ENCODE measurements around the gene NAA38. TPM values are rescaled to one million over a fixed set of nuclear protein-coding genes. Genes with fewer than 3 reads are reported as not detected.
A peak's percentile ranks its signal among the peaks of the same experiment; 100 is the strongest.

Gene NAA38
- total and polyA plus RNA-seq, 8 donors = 20.1 to 87.2 (median 28.0) TPM

DNA sequence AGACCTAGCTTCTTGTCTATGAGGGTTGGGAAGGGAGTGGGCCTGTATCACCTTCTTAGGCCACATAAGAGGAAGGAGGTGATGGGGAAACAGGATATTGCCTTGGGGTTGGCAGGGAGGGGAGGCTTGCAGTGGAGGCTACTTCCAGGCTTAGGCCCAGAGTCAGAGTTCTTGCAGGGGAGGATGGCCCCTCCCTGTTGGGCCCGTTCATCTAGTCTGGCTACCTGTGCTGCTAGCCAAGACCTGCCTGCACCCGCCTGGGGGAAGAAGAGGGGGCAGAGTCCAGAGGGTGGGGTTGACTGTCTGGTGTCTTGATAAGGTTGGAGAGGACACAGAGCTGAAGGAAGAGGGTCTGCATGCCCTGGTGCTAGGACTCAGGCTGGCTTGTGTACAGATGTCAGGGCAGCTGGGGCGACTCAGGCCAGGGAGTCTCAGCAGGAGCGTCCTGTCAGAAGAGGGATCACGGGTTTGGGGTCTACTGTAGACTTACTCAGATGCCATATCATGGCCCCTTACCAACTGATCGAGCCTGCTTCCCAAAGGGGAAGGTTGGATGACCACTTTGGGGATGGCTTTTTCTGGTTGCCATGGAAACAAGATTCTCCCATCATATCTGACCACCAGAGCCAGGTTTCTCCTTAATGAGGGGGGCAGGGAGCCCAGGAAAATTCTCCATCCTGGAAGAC lies 18.0 kb downstream of the NAA38 start:
- no peaks in the 10 kb centered on the region for H3K9me3 ChIP-seq
- no peak for FAIRE-seq
- no peaks in the 10 kb centered on the region for H3K27me3 ChIP-seq
- ATAC-seq = no peak
- TF ChIP-seq, protein P1, sequence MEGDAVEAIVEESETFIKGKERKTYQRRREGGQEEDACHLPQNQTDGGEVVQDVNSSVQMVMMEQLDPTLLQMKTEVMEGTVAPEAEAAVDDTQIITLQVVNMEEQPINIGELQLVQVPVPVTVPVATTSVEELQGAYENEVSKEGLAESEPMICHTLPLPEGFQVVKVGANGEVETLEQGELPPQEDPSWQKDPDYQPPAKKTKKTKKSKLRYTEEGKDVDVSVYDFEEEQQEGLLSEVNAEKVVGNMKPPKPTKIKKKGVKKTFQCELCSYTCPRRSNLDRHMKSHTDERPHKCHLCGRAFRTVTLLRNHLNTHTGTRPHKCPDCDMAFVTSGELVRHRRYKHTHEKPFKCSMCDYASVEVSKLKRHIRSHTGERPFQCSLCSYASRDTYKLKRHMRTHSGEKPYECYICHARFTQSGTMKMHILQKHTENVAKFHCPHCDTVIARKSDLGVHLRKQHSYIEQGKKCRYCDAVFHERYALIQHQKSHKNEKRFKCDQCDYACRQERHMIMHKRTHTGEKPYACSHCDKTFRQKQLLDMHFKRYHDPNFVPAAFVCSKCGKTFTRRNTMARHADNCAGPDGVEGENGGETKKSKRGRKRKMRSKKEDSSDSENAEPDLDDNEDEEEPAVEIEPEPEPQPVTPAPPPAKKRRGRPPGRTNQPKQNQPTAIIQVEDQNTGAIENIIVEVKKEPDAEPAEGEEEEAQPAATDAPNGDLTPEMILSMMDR (IDR thresholded peaks at IDR 0.05) = no peak
- DNase-seq = peak in 2 of 6 donors; percentile 25 to 55
- intact Hi-C loops (cut with DNase I) = no loop called here
- H3K36me3 ChIP-seq = no peaks in the 10 kb centered on the region
- H3K4me1 ChIP-seq = peaks cover 7 to 20% (median 10%) of the 10 kb centered on the region in 3 donors
- peak overlapping the region in 1 of 4 donors; percentile 22 for H3K27ac ChIP-seq
- 55 to 62% methylated on average over 6 of the region's 6 CpGs for WGBS, 2 donors
- no peak overlapping the region for H3K4me3 ChIP-seq

DNA sequence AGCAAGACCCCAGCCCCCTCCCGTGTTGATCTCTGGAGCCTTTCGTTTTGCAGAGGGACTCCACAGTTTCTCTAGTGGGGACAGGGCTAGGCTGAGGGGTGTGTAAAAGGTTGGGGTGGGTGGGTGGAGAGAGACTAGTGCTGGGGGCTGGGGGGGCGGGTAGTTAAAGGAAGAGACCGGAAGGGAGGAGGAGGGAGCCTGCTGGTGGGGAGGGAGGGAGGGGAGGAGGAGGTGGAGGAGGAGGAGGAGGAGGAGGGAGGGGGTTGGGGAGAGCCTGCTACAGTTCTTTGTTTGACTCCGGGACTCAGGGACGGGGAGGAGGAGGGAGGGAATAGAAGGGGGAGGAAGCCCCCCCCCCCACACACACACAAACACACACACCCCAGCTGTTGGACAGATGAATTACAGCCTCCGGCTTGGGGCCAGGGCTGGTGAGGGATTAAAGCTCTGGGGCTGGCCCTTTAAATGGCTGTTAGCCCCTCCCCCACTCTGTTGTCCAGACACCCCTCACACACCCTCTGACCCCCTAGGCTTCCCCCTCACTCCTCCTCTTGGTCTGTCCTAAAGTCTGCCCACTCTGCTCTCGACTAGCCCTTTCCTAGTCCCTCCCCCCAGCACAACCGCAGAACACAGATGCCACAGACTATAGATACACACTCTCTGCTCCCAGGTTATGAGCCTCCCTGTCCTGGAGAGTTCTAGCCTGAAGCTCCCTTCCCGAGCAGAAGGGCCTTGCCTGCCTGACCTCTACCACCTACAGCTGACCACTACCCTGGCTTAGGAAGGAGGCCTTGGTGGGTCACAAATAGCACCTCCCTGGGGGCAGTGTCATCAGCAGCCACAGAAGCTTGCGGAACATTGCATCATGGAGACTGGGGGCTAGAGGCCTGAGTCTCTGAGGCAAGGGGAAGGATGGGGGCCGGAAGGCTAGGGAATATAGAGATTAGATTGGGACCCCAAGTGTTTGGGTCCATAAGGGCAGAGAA lies 19.0 kb downstream of the NAA38 start:
- Histone ChIP-seq H3K4me3 (peak overlapping the region in 1 of 4 donors; percentile 64), H3K27me3 (no peaks in the 10 kb centered on the region), H3K36me3 (no peaks in the 10 kb centered on the region), H3K4me1 (peaks cover 9 to 20% (median 10%) of the 10 kb centered on the region in 3 donors), H3K9me3 (no peaks in the 10 kb centered on the region), H3K27ac (peak overlapping the region in 3 of 4 donors; percentile 94 to 99 (median 98))
- FAIRE-seq = no peak
- intact Hi-C loops (cut with DNase I) = no loop called here
- peak in 4 of 6 donors; percentile 45 to 76 (median 64) for DNase-seq
- ATAC-seq = no peak
- TF ChIP-seq, protein P1 (IDR thresholded peaks at IDR 0.05) = no peak
- 14 to 18% methylated on average over 8 to 11 of the region's 12 CpGs for WGBS, 2 donors

DNA sequence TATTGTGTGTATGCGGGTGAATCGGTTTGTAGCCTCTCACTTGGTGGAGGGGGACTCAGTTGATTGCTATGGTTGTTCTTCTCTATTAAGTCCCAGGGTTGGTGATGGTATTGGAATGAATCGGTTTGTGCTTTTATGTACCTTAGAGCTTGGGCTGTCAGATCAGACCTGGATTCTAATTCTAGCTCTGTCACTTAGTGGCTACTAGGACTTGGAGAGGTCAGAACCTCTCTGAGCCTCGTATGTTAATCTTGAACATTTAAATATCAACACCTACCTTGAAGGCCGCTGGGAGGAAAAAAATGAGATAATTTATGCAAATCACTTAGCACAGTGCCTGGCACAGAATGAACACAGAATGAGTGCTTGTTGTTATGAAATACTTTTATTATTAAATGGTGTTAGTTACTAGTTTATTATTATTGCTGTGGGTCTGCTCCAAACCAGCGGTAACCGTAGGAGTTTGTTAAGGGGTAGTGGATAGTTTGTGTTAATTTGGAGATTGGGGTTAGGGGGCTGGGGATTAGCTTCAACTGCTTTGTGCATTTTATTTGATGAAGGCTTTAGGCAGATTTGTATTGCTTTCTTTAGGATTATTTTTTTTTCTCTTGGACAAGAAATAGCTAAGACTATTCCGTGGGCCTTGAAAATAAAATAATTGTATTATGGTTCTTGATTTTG lies 19.8 kb downstream of the NAA38 start:
- no peak for DNase-seq
- peak overlapping the region; percentile 94 to 100 (median 98) for H3K27ac ChIP-seq
- no peaks in the 10 kb centered on the region for H3K36me3 ChIP-seq
- intact Hi-C loops (cut with DNase I) = no loop called here
- no peak for FAIRE-seq
- ATAC-seq = no peak
- 5% methylated on average over 8 of the region's 8 CpGs for WGBS, 2 donors
- H3K9me3 ChIP-seq = no peaks in the 10 kb centered on the region
- peak overlapping the region in 1 of 4 donors; percentile 64 for H3K4me3 ChIP-seq
- no peaks in the 10 kb centered on the region for H3K27me3 ChIP-seq
- TF ChIP-seq, protein P1 (IDR thresholded peaks at IDR 0.05) = no peak
- peaks cover 10 to 20% (median 11%) of the 10 kb centered on the region in 3 donors for H3K4me1 ChIP-seq

DNA sequence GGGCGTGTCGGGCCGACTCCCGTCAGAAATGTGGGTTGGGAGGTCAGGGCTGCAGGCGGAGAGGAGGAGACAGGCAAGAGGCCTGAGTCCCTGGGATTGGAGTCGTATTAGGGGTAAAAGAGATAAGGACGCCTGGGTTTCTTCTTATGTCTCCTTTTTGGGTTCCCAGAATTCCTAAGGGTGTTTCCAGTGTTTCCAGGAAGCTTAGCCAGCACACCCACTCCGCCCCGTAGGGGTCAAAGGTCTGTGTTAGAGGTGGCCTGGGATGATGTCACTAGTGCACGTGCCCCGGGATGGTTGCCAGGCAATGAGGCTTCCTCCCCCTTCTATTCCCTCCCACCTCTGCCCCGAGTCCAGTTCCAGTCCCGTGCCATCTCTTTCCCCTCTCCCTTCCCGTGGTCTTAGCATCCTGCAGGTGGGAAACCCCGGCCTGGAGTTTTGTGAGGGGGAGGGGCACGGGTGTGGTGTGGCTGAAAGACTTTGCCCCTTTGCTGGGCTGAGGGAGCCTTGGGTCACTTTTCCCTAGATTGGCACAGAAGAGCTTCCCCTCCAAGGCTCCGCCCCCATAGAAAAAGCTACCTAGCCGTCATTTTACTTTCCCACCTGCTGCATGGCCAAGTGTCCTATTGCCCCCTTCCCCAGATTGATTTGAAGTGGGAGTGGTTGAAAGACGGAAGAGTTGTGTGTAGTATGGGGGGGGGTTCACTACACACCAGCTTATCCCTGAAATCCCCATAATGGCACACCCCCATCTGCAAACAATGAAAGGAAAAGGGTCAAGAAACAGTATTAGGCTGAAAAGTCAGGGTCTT lies 20.6 kb downstream of the NAA38 start:
- TF ChIP-seq, protein P1 (IDR thresholded peaks at IDR 0.05) = no peak
- Histone ChIP-seq H3K27ac (peak overlapping the region; percentile 94 to 100 (median 98)), H3K4me1 (peaks cover 10 to 20% (median 11%) of the 10 kb centered on the region in 3 donors), H3K36me3 (no peaks in the 10 kb centered on the region), H3K27me3 (no peaks in the 10 kb centered on the region), H3K4me3 (peak overlapping the region; percentile 47 to 76 (median 58)), H3K9me3 (no peaks in the 10 kb centered on the region)
- ATAC-seq (peak; percentile 36 to 62 (median 59)), FAIRE-seq (no peak), DNase-seq (peak; percentile 90 to 99 (median 98))
- 0 to 1% methylated on average over 19 of the region's 19 CpGs for WGBS, 2 donors
- intact Hi-C loops (cut with DNase I) = no loop called here

Measured in pancreas (tissue), 10 donors.